HG02973 (cell line): Measurements from ENCODE around the gene DIAPH2.

Source experiments
- ATAC-seq: cut with Tn5 transposase; IDR thresholded peaks from one replicate; pipeline ENCODE4 v1.9.1; 2021; ENCODE audit warnings: moderate library complexity; ENCODE audit not compliant: unreplicated experiment

Gene DIAPH2

DNA sequence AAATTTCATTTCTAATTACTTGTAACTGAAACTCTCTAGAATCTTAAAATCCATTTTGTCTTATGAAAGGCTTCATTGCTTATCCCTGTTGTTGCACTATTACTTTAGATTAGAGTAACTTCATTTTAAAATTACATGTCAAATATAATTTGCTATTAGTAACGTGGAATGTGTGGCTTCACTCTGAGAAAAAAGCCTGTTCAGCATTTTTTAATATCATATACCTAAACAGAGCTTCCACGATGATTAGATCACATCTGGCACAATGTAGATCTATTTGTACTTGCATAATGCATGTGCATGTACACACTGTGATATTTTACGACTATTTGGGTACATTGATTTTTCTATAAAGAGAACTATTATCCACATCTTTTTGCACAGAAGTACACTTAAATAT, 847.2 kb downstream of the DIAPH2 start:
- no peak for ATAC-seq

DNA sequence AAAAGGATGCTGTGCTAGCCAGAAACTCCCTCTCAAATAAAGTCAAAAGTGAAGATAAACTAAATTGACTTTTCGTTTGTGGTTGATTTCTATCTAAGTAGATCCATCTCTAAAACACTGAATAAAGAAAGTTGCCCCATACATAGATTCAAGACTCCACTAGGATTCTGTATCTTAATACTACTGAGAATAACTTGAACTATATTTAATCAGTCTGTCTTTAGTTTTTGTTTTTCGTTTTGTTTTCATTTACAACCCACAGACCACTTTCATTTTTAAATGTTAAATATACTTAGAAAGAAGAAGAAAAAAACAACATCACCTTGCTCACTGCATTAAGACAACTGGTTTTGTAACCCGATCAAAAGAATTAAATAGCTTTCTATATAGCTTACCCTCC, 854.1 kb downstream of the DIAPH2 start:
- peak; percentile 39 for ATAC-seq

DNA sequence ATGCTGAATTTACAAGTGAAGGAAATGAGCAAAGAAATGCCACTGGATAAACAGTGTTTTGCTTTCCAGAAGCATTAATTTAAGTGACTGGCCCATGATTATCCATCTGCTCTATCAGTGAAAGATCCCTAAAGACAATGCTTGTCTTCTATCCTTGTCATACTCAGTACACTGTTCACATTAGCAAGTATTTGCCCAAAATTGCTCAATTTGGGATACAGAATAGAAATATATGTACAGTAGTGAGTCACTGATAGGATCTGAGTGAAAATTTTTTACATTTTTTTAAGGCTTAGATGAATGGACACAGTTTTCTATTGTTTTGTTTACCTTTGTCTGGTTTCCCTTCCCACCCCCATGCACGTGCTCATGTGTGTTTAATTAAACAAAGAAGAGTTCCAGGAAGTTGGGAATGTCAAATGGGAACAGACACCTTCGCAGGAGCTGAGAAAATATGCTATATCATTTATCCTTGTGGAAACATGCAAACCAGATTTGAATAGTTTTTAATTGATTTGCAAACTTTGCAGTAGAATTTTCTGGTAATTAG, 855.4 kb downstream of the DIAPH2 start:
- no peak for ATAC-seq

DNA sequence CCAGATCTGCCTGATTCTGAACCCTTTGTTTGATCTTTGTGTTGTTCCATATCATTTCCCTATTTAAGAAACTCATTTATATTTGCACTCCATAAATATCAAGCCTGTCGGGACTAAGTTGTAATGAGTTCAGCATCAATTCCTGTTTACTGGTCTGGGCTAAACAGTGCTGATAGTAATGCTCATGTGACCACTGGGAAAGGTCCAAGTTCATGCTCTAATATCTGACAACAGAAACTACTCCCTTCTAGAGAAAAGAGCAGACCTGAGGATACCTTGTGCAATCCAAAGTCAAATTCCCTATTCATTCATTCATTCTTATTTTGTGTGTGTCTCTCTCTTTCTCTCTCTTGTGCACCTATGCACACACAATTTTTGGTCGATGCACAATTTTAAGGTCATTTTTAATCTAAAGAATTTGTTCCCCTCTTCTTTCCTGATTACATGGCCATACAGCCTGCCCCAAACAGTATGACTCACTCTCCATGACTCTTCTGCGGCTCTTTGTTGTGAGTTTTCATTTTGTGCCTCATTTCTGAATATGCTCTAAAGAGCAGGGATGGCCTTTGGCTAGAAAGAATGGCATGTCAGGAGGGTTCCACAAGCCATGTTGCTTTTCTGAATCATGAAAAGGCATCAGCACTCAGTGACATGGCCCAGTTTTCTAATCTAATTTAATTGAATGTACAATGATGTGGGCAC, 863.4 kb downstream of the DIAPH2 start:
- no peak for ATAC-seq

DNA sequence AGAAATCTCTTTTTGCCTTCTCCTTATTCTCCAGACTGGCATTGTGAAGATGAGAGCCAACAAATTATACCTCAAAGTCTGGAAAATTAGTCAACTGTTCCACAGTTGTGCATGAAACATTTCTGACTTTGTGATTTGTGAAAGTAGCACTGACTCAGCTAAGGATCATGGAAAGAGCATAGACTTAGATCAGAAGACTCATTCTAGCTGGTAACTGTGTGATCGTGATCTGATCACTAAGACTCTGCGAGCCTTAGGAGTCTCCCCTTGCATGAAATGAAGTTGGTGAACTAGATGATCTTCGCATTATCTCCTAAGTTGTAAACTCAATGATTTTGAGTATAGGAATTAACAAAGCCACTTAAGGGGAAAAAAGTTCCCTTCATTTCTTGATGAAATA, 867.2 kb downstream of the DIAPH2 start:
- no peak for ATAC-seq

DNA sequence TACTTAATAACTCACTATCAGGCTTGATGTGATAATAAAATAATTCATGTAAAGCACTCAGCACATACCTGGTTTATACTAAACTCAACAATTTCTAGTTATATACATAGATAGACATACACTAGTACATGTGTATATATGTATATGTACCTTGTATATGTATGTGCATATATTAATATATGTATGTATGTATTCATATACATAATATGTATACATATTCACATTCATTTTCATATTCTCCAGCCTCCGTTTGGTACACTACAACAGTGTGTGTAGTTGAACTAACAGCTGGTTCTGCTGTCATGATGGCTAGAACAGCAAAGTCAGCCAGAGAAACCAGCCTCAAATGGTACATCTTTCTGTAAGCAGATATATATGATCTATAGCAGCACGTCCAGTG, 869.2 kb downstream of the DIAPH2 start:
- ATAC-seq, result no peak

DNA sequence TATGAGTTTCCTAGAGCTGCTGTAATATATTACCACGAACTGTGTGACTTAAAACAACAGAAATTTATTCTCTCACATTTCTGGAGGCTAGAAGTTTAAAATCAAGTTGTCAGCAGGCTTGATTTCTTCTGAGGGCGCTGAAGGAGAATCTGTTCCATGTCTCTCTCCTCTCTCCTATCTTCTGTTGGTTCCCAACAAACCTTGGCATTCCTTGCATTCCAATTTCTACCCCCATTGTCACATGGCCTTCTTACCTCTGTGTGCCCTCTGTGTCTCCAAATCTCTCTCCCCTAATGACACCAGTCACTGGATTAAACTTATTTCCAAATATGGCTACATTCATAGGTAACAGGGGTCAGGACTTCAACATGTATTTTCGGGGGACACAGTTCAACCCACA, 871.7 kb downstream of the DIAPH2 start:
- ATAC-seq, result no peak

DNA sequence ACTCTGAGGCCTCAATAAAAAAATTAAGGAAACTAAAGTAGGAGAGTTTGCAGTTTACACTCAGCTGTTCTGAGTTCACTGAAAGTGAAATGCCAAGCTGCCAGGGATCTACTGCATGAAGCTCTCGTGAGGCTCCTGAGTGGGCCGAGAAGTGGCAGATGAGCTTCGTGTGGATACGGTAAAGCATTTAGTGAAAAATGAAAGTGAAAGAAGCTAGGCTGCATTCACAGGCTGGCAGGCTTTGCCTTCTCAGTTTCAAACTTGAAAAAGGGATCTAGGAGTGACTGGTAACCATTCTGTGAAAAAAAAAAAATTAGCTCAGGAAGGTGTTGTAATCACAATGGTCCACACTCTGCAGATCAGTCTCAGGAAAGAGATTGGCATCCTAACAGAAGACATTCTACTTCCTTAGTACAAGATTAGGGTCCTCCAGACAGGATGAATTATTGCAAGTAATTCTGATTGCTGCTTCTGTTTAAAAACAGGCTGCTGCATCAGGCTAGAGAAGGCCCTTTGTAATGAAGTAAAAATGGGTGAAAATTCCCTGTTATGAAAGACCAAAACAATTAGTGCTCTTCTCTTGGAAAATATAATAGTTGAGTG, 879.0 kb downstream of the DIAPH2 start:
- peak; percentile 99 for ATAC-seq

DNA sequence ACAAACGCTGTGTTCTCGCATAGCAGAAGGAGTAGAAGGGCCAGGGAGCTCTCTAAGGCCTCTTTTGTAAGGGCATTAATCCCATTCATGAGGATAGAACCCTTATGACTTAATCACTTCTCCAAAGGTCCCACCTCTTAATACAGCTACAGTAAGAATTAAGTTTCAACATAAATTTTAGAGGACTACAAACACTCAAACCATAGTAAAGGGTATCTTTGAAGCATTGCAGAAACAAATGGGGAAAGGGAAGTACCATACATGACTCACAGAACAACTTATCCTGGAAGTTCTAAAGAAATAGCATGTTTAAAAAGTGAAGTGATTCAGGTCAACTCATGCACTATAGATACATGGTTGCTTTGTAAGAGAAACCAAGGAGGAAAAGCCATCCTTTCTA, 879.9 kb downstream of the DIAPH2 start:
- ATAC-seq, result no peak

DNA sequence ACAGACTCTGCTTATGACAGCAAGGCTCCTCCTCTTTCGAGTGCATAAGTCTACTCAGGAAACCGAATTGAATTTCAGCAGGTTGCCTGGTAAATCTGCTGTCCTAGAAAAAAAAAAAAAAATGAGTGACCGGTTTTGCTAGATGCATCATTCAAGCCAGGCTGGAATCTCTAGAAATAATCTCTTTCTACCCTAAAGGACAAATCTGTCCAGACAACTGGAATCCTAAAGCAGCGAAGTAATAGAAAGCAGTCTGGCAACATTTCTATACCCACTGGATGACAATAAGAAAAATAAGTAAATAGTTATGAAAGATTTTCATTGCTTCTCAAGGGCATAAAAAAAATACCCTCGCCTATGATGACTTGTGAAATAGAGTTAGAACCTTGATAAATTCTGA, 902.5 kb downstream of the DIAPH2 start:
- ATAC-seq, result no peak

DNA sequence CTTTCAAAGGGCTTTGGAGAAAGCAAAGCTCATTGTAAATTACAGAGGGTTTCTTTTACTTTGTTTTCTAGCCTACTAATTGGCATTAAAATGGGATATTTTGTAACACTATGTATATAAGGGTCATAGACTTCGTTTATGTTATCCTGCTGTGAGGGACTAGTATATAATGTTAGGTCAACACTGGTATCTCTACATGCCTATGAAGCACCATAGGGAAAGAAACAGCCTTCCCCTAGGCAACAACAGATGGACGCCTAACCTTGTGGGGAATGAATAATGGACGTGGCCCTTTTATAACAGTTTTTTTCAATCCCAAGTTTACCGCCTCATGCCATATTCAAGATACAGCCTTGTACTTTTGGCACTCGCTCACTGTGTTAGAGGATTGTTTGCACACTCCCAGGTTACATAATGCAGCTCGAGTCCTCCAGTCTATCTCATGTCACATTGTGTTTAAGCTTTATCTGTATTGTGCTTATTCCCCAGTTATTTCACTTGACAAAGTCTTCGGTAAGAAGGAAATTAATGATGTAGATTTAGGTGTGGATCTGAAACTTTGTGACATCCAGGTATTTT, 910.1 kb downstream of the DIAPH2 start:
- ATAC-seq, result no peak

DNA sequence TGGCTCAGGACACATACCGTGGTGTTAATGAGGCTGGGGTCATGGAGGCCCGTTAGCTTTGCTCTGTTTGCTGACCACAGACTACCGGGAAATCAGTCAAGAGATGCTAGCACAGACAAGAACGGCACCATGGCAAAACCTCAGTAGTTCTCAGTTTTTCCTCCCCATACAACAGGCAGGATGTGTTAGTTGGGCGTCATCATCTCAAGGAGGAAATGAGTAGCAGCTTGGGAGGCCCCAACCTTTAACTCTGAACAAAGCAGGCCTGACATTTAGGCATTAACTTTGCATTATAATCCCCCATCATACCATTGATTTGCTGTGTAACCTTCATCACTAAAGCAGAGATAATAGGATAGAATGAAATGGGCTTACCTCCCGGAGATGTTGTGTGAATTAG, 913.3 kb downstream of the DIAPH2 start:
- ATAC-seq, result no peak

DNA sequence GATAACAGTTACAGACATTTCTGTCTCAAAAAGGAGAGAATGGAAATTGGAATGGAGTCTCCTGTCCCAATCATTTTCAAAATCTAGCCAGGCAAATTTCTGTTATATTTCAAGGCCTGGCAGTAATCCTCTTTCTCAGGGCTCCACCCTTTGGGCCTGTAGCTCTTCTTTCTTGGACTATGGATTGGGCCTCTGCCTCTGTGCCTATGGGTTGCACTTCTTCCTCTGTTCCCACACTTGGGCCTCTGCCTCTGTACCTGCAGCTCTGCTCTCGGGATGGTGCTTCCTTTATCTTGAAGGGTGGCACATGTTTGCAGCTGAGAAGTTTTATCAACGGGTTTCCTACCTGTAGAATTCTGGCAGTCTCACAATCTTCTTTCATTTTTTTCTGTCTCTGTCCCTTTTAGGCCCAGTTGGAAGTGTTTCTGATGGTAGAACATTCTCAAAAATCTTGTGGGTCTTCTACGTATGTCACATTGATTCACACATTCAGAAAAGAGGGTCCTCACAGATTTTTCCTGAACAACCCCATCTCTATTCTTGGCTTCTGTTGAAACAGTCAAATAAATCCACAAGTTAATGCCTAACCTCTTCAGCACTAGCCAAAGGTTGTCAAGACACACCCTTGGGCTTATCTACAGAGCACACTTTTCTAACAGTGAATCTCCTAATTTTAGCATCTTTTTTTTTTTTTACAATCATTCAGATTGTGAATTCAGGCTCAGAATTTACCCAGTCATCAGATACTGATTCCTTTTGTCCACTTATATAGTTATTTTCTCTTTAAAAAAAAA, 918.0 kb downstream of the DIAPH2 start:
- ATAC-seq, result no peak

DNA sequence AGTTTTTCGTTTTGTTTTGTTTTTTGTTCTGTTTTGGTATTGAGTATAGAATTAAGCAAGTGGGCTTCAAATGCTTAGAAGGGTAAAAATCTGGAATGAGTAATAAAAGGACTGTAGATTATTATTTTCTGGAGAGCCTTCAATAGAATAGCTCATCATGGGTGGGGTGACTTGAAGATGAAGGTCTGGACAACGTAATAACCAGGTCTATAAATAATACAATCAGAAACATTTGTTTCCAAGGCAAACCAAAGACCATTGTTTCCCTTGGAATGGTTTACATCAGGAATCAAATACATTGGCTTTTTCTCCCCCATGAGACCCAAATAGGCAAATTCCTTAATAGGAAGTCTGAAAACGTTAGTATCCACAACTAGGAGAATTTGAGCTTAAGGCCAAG, 920.6 kb downstream of the DIAPH2 start:
- no peak for ATAC-seq

DNA sequence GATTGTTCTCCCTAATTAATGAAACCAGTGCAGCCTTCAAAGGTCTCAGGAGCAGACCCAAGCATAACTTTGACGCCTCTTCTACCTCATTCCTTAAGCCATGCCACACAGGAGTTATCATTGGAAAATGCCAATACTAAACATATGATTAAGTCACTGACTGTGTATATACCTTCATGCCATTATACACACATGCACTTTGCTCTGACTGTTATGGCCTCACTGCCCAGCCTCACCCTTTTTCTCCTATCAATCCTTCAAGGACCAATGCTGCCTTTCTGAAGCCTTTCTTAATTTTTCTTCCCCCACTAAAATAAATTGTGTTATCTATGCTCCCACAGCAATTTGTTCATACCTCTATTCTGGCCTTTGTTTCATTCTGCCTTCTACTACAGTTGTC, 924.7 kb downstream of the DIAPH2 start:
- no peak for ATAC-seq

DNA sequence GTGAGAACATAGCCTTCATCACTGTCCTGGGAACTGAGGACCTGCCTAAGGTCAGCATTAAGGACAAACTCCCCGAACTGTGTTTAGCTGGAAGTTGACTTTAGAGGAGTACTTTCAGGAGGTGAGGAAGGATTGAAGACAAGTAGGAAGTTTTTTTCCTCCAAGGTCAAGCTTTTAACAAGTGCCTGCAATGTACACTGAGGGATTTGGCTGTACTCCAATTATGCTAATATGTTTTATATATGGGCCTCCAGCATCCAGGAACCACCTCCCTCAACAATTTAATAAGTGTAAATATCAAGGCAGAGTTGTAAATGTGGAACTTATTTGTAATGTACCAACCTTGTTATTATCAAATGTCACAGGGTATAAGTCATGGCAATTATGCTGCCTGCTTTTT, 925.3 kb downstream of the DIAPH2 start:
- no peak for ATAC-seq

DNA sequence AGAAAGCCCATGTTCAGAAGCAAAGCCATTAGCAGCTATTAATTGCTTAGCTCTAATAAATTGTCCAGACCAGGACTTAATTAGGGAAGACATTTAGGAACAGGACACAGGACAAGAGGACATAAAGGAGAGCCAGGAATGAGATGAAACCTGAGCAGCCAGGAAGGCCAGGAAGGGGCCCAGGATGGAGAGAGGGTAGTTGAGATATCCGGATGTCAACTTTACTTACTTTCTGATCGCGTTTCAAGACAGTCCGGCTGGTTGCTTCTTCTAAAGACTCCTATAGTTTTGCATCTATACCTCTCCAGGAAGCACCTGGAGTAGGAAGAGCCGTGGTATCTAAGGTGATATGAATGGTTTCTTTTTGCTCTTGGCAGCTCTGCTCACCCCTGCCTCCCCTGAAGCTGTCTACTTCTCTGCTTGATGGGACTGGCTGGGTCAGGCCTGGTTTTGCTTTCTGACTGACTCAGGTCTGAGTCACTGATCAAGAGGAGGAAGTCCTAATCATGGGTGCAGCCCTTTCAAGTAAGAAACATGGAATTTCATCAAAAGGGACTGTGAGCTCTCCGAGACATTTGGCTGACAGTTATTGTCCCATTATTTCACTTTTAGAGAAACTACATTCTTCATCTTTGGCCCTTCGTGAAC, 932.4 kb downstream of the DIAPH2 start:
- peak; percentile 98 for ATAC-seq

DNA sequence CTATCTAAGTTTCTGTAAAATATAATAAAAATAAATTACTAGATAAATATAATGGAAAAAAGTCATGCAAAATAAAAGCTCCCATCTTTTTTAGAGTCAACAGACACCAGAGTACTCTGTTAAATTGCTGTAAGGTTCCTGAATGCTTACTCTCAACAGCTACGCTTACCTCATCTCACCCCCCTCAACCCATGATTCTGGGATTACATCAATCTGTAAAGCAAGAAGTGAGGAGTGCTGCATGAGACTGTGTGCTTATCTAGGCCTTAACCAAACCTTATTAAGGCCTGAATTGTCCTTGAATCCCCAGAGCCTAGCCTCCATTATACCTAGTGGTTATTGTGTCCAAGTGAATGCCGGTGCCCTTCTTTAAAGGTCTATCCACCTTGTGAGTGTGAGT, 934.9 kb downstream of the DIAPH2 start:
- no peak for ATAC-seq

DNA sequence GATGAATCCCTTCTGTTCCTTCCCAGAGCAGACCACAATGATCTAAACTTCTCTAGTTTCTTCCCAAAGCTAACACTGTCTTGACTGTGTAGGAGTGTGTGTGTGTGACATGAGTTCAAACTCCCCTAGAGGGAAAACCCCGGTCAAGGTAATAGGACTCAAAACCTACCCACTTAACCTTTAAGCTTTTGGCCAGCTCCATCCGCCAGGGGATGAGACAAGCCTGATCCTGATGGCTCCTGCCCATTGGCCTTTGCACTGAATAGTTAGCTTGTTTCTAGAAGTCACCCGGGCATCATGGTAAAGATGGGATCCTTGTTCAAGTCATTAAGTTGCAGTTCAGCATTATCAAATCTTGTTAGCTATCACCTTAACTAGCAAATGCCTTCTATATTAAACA, 937.5 kb downstream of the DIAPH2 start:
- ATAC-seq, result no peak

DNA sequence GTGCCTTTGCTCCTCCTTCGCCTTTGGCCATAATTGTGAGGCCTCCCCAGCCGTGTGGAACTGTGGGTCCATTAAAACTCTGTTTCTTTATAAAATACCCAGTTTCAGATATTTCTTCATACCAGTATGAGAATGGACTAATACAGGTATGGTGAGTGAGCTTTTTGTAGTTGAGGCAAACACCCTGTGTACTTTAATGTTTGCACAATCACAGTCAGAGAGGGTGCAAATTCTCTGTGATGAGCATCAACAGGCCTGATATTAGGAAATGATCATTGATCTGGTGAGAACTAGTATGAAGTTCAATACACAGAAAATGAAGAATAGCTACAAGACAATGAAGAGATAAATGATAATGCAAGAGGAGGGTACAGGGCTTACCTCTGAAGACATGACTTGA, 943.7 kb downstream of the DIAPH2 start:
- ATAC-seq, result no peak
